ENCODE measurements around the gene ANKRD29.
A peak's percentile ranks its signal among the peaks of the same experiment; 100 is the strongest.
"Not testable (repeated sequence)": the region's sequence is repeated elsewhere in the genome, so short reads cannot be mapped to it uniquely, and the experiment has no call there.

ANKRD29 gene

GRCh38 chr18:23613091-23613475, 49.6 kb downstream of the ANKRD29 start:
- DNase-seq: not testable (repeated sequence)

GRCh38 chr18:23612434-23613090, 50.1 kb downstream of the ANKRD29 start:
- no peak for DNase-seq

GRCh38 chr18:23609390-23610023, 53.2 kb downstream of the ANKRD29 start:
- DNase-seq: no peak

- DNase-seq: no peak
These were observed 54.5 kb downstream of the ANKRD29 start for GRCh38 chr18:23608211-23608610.

GRCh38 chr18:23605941-23606340, 56.8 kb downstream of the ANKRD29 start:
- no peak for DNase-seq

GRCh38 chr18:23599809-23600208, 62.9 kb downstream of the ANKRD29 start:
- no peak for DNase-seq

- no peak for DNase-seq
These were observed 66.5 kb downstream of the ANKRD29 start for GRCh38 chr18:23596183-23596582.

GRCh38 chr18:23595591-23595990, 67.1 kb downstream of the ANKRD29 start:
- no peak for DNase-seq

- DNase-seq: no peak
These were observed 69.0 kb downstream of the ANKRD29 start for GRCh38 chr18:23593720-23594119.

- DNase-seq: no peak
These were observed 69.8 kb downstream of the ANKRD29 start for GRCh38 chr18:23592911-23593310.

- no peak for DNase-seq
These were observed 71.7 kb downstream of the ANKRD29 start for GRCh38 chr18:23591011-23591410.

- DNase-seq: no peak
These were observed 73.7 kb downstream of the ANKRD29 start for GRCh38 chr18:23588836-23589560.

GRCh38 chr18:23587220-23587642, 75.5 kb downstream of the ANKRD29 start:
- DNase-seq: no peak

GRCh38 chr18:23586249-23587196, 76.2 kb downstream of the ANKRD29 start, which contains the start of gene NPC1:
NPC1 (minus strand) TSS chr18:23586506; CDS start chr18:23586343, 163 bp downstream.
- peak; percentile 91 for DNase-seq

GRCh38 chr18:23585897-23586248, 76.8 kb downstream of the ANKRD29 start:
- no peak for DNase-seq

GRCh38 chr18:23585007-23585871, 77.5 kb downstream of the ANKRD29 start:
- DNase-seq: no peak

GRCh38 chr18:23584019-23584983, 78.4 kb downstream of the ANKRD29 start:
- DNase-seq: no peak

- no peak for DNase-seq
These were observed 79.4 kb downstream of the ANKRD29 start for GRCh38 chr18:23583071-23583865.

GRCh38 chr18:23580677-23581367, 81.9 kb downstream of the ANKRD29 start:
- no peak for DNase-seq

Data from activated CD8-positive, alpha-beta memory T cell treated with anti-CD3 and anti-CD28 coated beads, Interleukin-2, amount 50 U/mL, for 4 hours (primary cell).